ENCODE measurements around the gene PDZD2.
"Not testable (repeated sequence)": the region's sequence is repeated elsewhere in the genome, so short reads cannot be mapped to it uniquely, and the experiment has no call there.

Gene PDZD2

GRCh38 chr5:31770132-31770720 is 131.3 kb downstream of the PDZD2 start:
- DNase-seq (ENCODE audit: low spot score) = no peak

GRCh38 chr5:31770998-31771397 is 132.1 kb downstream of the PDZD2 start:
- DNase-seq (ENCODE audit: low spot score) = no peak

GRCh38 chr5:31771500-31771899 is 132.6 kb downstream of the PDZD2 start:
- DNase-seq (ENCODE audit: low spot score) = no peak

GRCh38 chr5:31776294-31776693 is 137.4 kb downstream of the PDZD2 start:
- not testable (repeated sequence) for DNase-seq (ENCODE audit: low spot score)

- no peak for DNase-seq (ENCODE audit: low spot score)
Observed at GRCh38 chr5:31776976-31777651, 138.2 kb downstream of the PDZD2 start.

GRCh38 chr5:31781772-31782171 is 142.8 kb downstream of the PDZD2 start:
- no peak for DNase-seq (ENCODE audit: low spot score)

- no peak for DNase-seq (ENCODE audit: low spot score)
Observed at GRCh38 chr5:31783086-31783645, 144.2 kb downstream of the PDZD2 start.

GRCh38 chr5:31783731-31784130 is 144.8 kb downstream of the PDZD2 start:
- DNase-seq (ENCODE audit: low spot score) = no peak

- DNase-seq (ENCODE audit: low spot score) = no peak
Observed at GRCh38 chr5:31786090-31786631, 147.2 kb downstream of the PDZD2 start.

- DNase-seq (ENCODE audit: low spot score) = no peak
Observed at GRCh38 chr5:31794009-31794408, 155.1 kb downstream of the PDZD2 start.

GRCh38 chr5:31798168-31798567 is 159.2 kb downstream of the PDZD2 start:
- no peak for DNase-seq (ENCODE audit: low spot score)

GRCh38 chr5:31800351-31800750 is 161.4 kb downstream of the PDZD2 start:
- no peak for DNase-seq (ENCODE audit: low spot score)

- DNase-seq (ENCODE audit: low spot score) = no peak
Observed at GRCh38 chr5:31805785-31806400, 167.0 kb downstream of the PDZD2 start.

GRCh38 chr5:31806561-31806960 is 167.6 kb downstream of the PDZD2 start:
- DNase-seq (ENCODE audit: low spot score) = no peak

GRCh38 chr5:31807789-31808540 is 169.0 kb downstream of the PDZD2 start:
- DNase-seq (ENCODE audit: low spot score) = no peak

- peak; percentile 61 for DNase-seq (ENCODE audit: low spot score)
Observed at GRCh38 chr5:31809050-31809870, 170.3 kb downstream of the PDZD2 start.

GRCh38 chr5:31811210-31811609 is 172.3 kb downstream of the PDZD2 start:
- peak; percentile 89 for DNase-seq (ENCODE audit: low spot score)

- DNase-seq (ENCODE audit: low spot score) = no peak
Observed at GRCh38 chr5:31815376-31815775, 176.4 kb downstream of the PDZD2 start.

- no peak for DNase-seq (ENCODE audit: low spot score)
Observed at GRCh38 chr5:31819926-31820516, 181.1 kb downstream of the PDZD2 start.

GRCh38 chr5:31823472-31823871 is 184.5 kb downstream of the PDZD2 start:
- DNase-seq (ENCODE audit: low spot score) = no peak
